ENCODE data around the gene PRKACA. TPM values are rescaled to one million over a fixed set of nuclear protein-coding genes. Genes with fewer than 3 reads are reported as not detected.
A peak's percentile ranks its signal among the peaks of the same experiment; 100 is the strongest.

The PRKACA gene
- total RNA-seq, 1 donor from 2014 or later, result 82.9 TPM

- H3K27me3 Mint-ChIP-seq (ENCODE audit: unreplicated experiment), result peaks cover 10% of the 10 kb centered on the region
- no peak overlapping the region for H3K27ac Mint-ChIP-seq (ENCODE audit: unreplicated experiment)
- H3K4me1 Mint-ChIP-seq (ENCODE audit: low read depth, unreplicated experiment), result peaks cover 24% of the 10 kb centered on the region
- DNase-seq, result no peak
- no peaks in the 10 kb centered on the region for H3K36me3 Mint-ChIP-seq (ENCODE audit: unreplicated experiment)
- H3K4me3 Mint-ChIP-seq (ENCODE audit: unreplicated experiment), result peak overlapping the region; percentile 55
- no peak for TF ChIP-seq CTCF (IDR thresholded peaks at IDR 0.05; ENCODE audit: partially characterized antibody, unreplicated experiment)
- H3K9me3 Mint-ChIP-seq (ENCODE audit: unreplicated experiment), result peaks cover 6% of the 10 kb centered on the region
Observed at GRCh38 chr19:14164082-14164481, 46.5 kb upstream of the PRKACA start.

- peaks cover 17% of the 10 kb centered on the region for H3K4me1 Mint-ChIP-seq (ENCODE audit: low read depth, unreplicated experiment)
- peaks cover 4% of the 10 kb centered on the region for H3K9me3 Mint-ChIP-seq (ENCODE audit: unreplicated experiment)
- TF ChIP-seq CTCF (IDR thresholded peaks at IDR 0.05; ENCODE audit: partially characterized antibody, unreplicated experiment), result no peak
- H3K27ac Mint-ChIP-seq (ENCODE audit: unreplicated experiment), result no peak overlapping the region
- no peak overlapping the region for H3K4me3 Mint-ChIP-seq (ENCODE audit: unreplicated experiment)
- H3K36me3 Mint-ChIP-seq (ENCODE audit: unreplicated experiment), result no peaks in the 10 kb centered on the region
- DNase-seq, result no peak
- peaks cover 7% of the 10 kb centered on the region for H3K27me3 Mint-ChIP-seq (ENCODE audit: unreplicated experiment)
Observed at GRCh38 chr19:14162871-14163297, 45.3 kb upstream of the PRKACA start.

GRCh38 chr19:14161305-14161704 lies 43.7 kb upstream of the PRKACA start:
- no peak overlapping the region for H3K4me3 Mint-ChIP-seq (ENCODE audit: unreplicated experiment)
- H3K36me3 Mint-ChIP-seq (ENCODE audit: unreplicated experiment), result peaks cover 4% of the 10 kb centered on the region
- H3K27ac Mint-ChIP-seq (ENCODE audit: unreplicated experiment), result peak overlapping the region; percentile 68
- H3K4me1 Mint-ChIP-seq (ENCODE audit: low read depth, unreplicated experiment), result peaks cover 13% of the 10 kb centered on the region
- H3K9me3 Mint-ChIP-seq (ENCODE audit: unreplicated experiment), result peaks cover 2% of the 10 kb centered on the region
- no peak for DNase-seq
- H3K27me3 Mint-ChIP-seq (ENCODE audit: unreplicated experiment), result peaks cover 9% of the 10 kb centered on the region
- no peak for TF ChIP-seq CTCF (IDR thresholded peaks at IDR 0.05; ENCODE audit: partially characterized antibody, unreplicated experiment)

GRCh38 chr19:14160017-14160703 lies 42.6 kb upstream of the PRKACA start:
- Mint-ChIP-seq H3K4me3 (ENCODE audit: unreplicated experiment) (no peak overlapping the region), H3K27me3 (ENCODE audit: unreplicated experiment) (peaks cover 10% of the 10 kb centered on the region), H3K36me3 (ENCODE audit: unreplicated experiment) (peaks cover 4% of the 10 kb centered on the region), H3K9me3 (ENCODE audit: unreplicated experiment) (peaks cover 2% of the 10 kb centered on the region), H3K27ac (ENCODE audit: unreplicated experiment) (peak overlapping the region; percentile 83), H3K4me1 (ENCODE audit: low read depth, unreplicated experiment) (peaks cover 9% of the 10 kb centered on the region)
- TF ChIP-seq CTCF (IDR thresholded peaks at IDR 0.05; ENCODE audit: partially characterized antibody, unreplicated experiment), result no peak
- peak; percentile 55 for DNase-seq

- Mint-ChIP-seq H3K27ac (ENCODE audit: unreplicated experiment) (no peak overlapping the region), H3K27me3 (ENCODE audit: unreplicated experiment) (peaks cover 11% of the 10 kb centered on the region), H3K4me3 (ENCODE audit: unreplicated experiment) (no peak overlapping the region), H3K36me3 (ENCODE audit: unreplicated experiment) (peaks cover 4% of the 10 kb centered on the region), H3K4me1 (ENCODE audit: low read depth, unreplicated experiment) (peaks cover 9% of the 10 kb centered on the region), H3K9me3 (ENCODE audit: unreplicated experiment) (peaks cover 2% of the 10 kb centered on the region)
- no peak for DNase-seq
- no peak for TF ChIP-seq CTCF (IDR thresholded peaks at IDR 0.05; ENCODE audit: partially characterized antibody, unreplicated experiment)
Observed at GRCh38 chr19:14159059-14159458, 41.5 kb upstream of the PRKACA start.

Data from glutamatergic neuron (in vitro differentiated cells).